Keratinocyte (primary cell): ENCODE measurements around the gene SH2D2A. TPM values are rescaled to one million over a fixed set of nuclear protein-coding genes. Genes with fewer than 3 reads are reported as not detected.
A peak's percentile ranks its signal among the peaks of the same experiment; 100 is the strongest.

Experiments used
- DNase-seq: peaks from one replicate; pipeline ENCODE4 v3.0.0-alpha.2; 2011; ENCODE audit warnings: low read depth, missing footprints, low spot score
- FAIRE-seq: peaks from 2 replicates; lab custom pipeline; 2011; peaks lifted over from hg19 to GRCh38; lab: Jason Lieb, UNC
- H2AFZ ChIP-seq: 2 replicates; pipeline ENCODE4 v1.6.0; 2012; ENCODE audit warnings: low read length, control low read depth, inconsistent platforms; ENCODE audit not compliant: control insufficient read depth
- H3K27ac ChIP-seq: 2 replicates; pipeline ENCODE4 v1.5.1; 2011; ENCODE audit warnings: low read length; ENCODE audit not compliant: control insufficient read depth, insufficient read depth
- H3K27me3 ChIP-seq: 3 replicates; pipeline ENCODE4 v1.6.0; 2011; ENCODE audit warnings: low read length; ENCODE audit not compliant: control insufficient read depth, insufficient read depth; ENCODE audit errors: extremely low read depth
- H3K36me3 ChIP-seq, 2 experiments: 2 replicates in 1 of 2; 3 replicates in 1 of 2; pipeline ENCODE4 v1.5.1; 2011; ENCODE audit warnings: low read length in 2 of 2, mild to moderate bottlenecking in 1 of 2; ENCODE audit not compliant: control insufficient read depth in 2 of 2, insufficient read depth in 2 of 2; ENCODE audit errors: extremely low read depth in 1 of 2
- H3K4me1 ChIP-seq: 3 replicates; pipeline ENCODE4 v1.5.1; 2011; ENCODE audit warnings: low read length; ENCODE audit not compliant: control insufficient read depth, insufficient read depth; ENCODE audit errors: extremely low read depth
- H3K4me2 ChIP-seq: 3 replicates; pipeline ENCODE4 v1.6.0; 2011; ENCODE audit warnings: low read depth, low read length; ENCODE audit not compliant: control insufficient read depth, insufficient read depth; ENCODE audit errors: extremely low read depth
- H3K4me3 ChIP-seq, 3 experiments: fragments of 200-600 bp in 1 of 3; sonication (generic) in 1 of 3; 2 replicates in 2 of 3; 3 replicates in 1 of 3; pipeline ENCODE4 v1.5.1; 2011 to 2016; ENCODE audit warnings: low read length in 3 of 3, mild to moderate bottlenecking in 3 of 3, control low read depth in 2 of 3, inconsistent platforms in 1 of 3, low read depth in 1 of 3, mixed read lengths in 1 of 3, mixed run types in 1 of 3, moderate library complexity in 1 of 3; ENCODE audit not compliant: control insufficient read depth in 2 of 3, insufficient read depth in 2 of 3; ENCODE audit errors: extremely low read depth in 1 of 3
- H3K79me2 ChIP-seq: 2 replicates; pipeline ENCODE4 v1.6.0; 2012; ENCODE audit warnings: low read length; ENCODE audit not compliant: control insufficient read depth, insufficient read depth
- H3K9ac ChIP-seq: 3 replicates; pipeline ENCODE4 v1.6.0; 2011; ENCODE audit warnings: low read length; ENCODE audit not compliant: control insufficient read depth, insufficient read depth; ENCODE audit errors: extremely low read depth
- H3K9me1 ChIP-seq: 3 replicates; pipeline ENCODE4 v1.6.0; 2011; ENCODE audit warnings: low read length; ENCODE audit not compliant: control insufficient read depth, insufficient read depth; ENCODE audit errors: extremely low read depth
- H3K9me3 ChIP-seq: 2 replicates; pipeline ENCODE4 v1.5.1; 2012; ENCODE audit warnings: low read depth, low read length; ENCODE audit not compliant: control insufficient read depth
- H4K20me1 ChIP-seq: 3 replicates; pipeline ENCODE4 v1.6.0; 2011; ENCODE audit warnings: low read length; ENCODE audit not compliant: control insufficient read depth, insufficient read depth; ENCODE audit errors: extremely low read depth
- EZH2 ChIP-seq: IDR thresholded peaks from one replicate; pipeline ENCODE4 v1.6.1; 2012; ENCODE audit warnings: inconsistent platforms, mild to moderate bottlenecking, low read length, moderate library complexity
- dilution Hi-C: fragments of 300-500 bp; cut with MboI; formaldehyde crosslinking; loops from one replicate; pipeline ENCODE4 v1.7.0; 2020; ENCODE audit warnings: low sequenced_read_pairs; ENCODE audit not compliant: extremely low pct_ligation_motif_present
- polyA plus RNA-seq, 5 experiments: library from polyadenylated mRNA; depleted of rRNA in 3 of 5; stranded (reverse) in 3 of 5; stranded (forward) in 1 of 5; unstranded in 1 of 5; fragments of >200 nt; gene quantifications; 1 replicate in 1 of 5; 2 replicates in 3 of 5; 3 replicates in 1 of 5; pipeline versions ENCODE4 v1.2.1 to v1.2.3, GENCODE V29; 2011 to 2012; ENCODE audit warnings: missing spikeins in 2 of 5, low read depth in 1 of 5, low replicate concordance in 1 of 5
- TF ChIP-seq, protein P1 (sequence below), 3 experiments: IDR thresholded peaks in 1 of 3; conservative IDR thresholded peaks in 1 of 3; optimal IDR thresholded peaks in 1 of 3; 2 replicates in 2 of 3; 3 replicates in 1 of 3; pipeline versions ENCODE3 to v1.5.1; 2011; ENCODE audit warnings: low read length in 3 of 3, mild to moderate bottlenecking in 3 of 3, moderate library complexity in 2 of 3, control low read depth in 1 of 3, inconsistent platforms in 1 of 3; ENCODE audit not compliant: insufficient read depth in 2 of 3; ENCODE audit errors: extremely low read depth in 1 of 3

Gene SH2D2A
- polyA plus RNA-seq, 1 donor (not counting 4 experiments of a cell fraction or from before 2014, with no cell fraction given), result 2.5 TPM

DNA sequence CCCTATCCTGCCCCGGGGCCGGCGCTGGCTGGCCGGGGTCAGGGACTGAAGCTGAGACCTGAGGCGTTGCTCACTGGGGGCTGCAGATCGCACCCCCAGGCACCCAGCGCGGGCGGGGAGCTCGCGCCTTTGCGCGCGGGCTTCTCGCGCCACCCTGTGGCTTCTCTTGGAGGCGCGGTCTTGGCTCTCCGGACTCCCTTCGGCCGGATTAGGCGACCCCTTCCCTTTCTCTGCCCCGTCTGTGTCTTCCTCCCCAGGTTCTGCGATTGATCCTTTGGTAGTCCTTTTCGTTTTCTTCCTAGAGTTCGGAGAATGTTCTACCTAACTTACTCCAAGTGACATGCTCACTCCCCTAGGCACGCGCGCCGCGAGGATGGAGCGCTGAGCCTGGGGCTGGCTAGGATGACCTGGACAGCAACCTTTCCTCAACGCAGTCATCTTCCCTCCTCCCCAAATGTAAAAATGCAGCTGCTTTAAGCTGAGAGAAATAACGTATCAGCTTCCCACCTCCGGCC, 43.5 kb upstream of the SH2D2A start:
- Histone ChIP-seq H3K4me1 (peaks cover 12% of the 10 kb centered on the region), H3K9me1 (no peaks in the 10 kb centered on the region), H3K9ac (peak overlapping the region; percentile 6), H3K9me3 (no peaks in the 10 kb centered on the region), H3K36me3 (no peaks in the 10 kb centered on the region), H3K27me3 (peaks cover 77% of the 10 kb centered on the region), H3K79me2 (no peaks in the 10 kb centered on the region), H3K4me2 (peak overlapping the region; percentile 65), H4K20me1 (peaks cover 4% of the 10 kb centered on the region), H3K27ac (no peak overlapping the region), H3K4me3 (peak overlapping the region; percentile 4 to 35 (median 24)), H2AFZ (no peak overlapping the region)
- dilution Hi-C loops, result no loop called here
- DNase-seq (no peak), FAIRE-seq (no peak)
- no peak for TF ChIP-seq EZH2
- TF ChIP-seq, protein P1, sequence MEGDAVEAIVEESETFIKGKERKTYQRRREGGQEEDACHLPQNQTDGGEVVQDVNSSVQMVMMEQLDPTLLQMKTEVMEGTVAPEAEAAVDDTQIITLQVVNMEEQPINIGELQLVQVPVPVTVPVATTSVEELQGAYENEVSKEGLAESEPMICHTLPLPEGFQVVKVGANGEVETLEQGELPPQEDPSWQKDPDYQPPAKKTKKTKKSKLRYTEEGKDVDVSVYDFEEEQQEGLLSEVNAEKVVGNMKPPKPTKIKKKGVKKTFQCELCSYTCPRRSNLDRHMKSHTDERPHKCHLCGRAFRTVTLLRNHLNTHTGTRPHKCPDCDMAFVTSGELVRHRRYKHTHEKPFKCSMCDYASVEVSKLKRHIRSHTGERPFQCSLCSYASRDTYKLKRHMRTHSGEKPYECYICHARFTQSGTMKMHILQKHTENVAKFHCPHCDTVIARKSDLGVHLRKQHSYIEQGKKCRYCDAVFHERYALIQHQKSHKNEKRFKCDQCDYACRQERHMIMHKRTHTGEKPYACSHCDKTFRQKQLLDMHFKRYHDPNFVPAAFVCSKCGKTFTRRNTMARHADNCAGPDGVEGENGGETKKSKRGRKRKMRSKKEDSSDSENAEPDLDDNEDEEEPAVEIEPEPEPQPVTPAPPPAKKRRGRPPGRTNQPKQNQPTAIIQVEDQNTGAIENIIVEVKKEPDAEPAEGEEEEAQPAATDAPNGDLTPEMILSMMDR (optimal IDR thresholded peaks at IDR 0.05 in 1 of 3, IDR thresholded peaks at IDR 0.05 in 1 of 3, conservative IDR thresholded peaks at IDR 0.05 in 1 of 3; ENCODE audit: extremely low read depth in 1 of 3, insufficient read depth in 2 of 3, low read length in 3 of 3), result peak; percentile 55 to 91 (median 78)

DNA sequence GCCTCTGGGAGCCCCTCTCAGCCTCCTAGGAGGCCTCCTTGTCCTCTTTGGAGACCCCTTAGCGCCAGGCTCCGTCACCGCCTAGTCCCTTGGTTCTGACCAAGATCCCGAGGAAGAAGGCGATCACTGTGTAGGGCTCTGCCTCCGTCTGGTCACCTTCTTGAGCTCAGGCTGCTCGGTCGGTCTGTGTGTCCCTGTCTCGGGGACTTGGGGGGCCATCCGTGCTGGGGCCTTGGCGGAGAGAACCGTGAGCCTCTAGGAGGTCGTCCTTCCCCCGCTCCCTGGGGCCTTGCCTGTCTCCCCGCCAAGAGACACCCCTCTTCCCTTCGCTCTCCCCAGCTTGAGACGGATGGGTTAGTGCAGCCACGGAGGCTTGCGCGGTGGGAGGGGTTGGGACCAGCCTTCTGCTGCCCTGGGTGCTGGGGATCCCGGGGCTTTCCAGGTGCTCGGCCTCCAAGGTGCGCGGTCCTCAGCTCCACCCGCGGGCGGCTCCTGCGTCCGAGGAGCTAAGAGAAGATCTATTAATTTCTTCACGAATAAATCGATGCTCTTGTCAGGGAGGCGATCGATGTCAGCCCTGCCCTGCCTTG, 43.0 kb upstream of the SH2D2A start:
- TF ChIP-seq EZH2, result peak; percentile 84
- TF ChIP-seq, protein P1 (optimal IDR thresholded peaks at IDR 0.05 in 1 of 3, IDR thresholded peaks at IDR 0.05 in 1 of 3, conservative IDR thresholded peaks at IDR 0.05 in 1 of 3; ENCODE audit: extremely low read depth in 1 of 3, insufficient read depth in 2 of 3, low read length in 3 of 3), result no peak
- H4K20me1 ChIP-seq, result peaks cover 4% of the 10 kb centered on the region
- peaks cover 12% of the 10 kb centered on the region for H3K4me1 ChIP-seq
- H3K9me3 ChIP-seq, result no peaks in the 10 kb centered on the region
- H3K79me2 ChIP-seq, result no peaks in the 10 kb centered on the region
- dilution Hi-C loops, result no loop called here
- H3K27me3 ChIP-seq, result peaks cover 75% of the 10 kb centered on the region
- peak overlapping the region; percentile 8 for H2AFZ ChIP-seq
- H3K27ac ChIP-seq, result no peak overlapping the region
- peak overlapping the region; percentile 65 for H3K4me2 ChIP-seq
- DNase-seq, result no peak
- peak overlapping the region; percentile 4 to 43 (median 38) for H3K4me3 ChIP-seq
- FAIRE-seq, result no peak
- peak overlapping the region; percentile 6 for H3K9ac ChIP-seq
- no peaks in the 10 kb centered on the region for H3K36me3 ChIP-seq
- H3K9me1 ChIP-seq, result no peaks in the 10 kb centered on the region
